DMS153 treated with DMSO at 0.1 percent for 48 hours (cell line): ENCODE results near the gene ERLIN1.

Experiments
- DNase-seq: peaks from one replicate; lab custom pipeline; 2025; ENCODE audit not compliant: unreplicated experiment; lab: John Stamatoyannopoulos, UW

Gene ERLIN1

GRCh38 chr10:100173035-100173434, 12.8 kb downstream of the ERLIN1 start:
- no peak for DNase-seq

GRCh38 chr10:100172349-100172748, 13.5 kb downstream of the ERLIN1 start:
- DNase-seq: no peak

- DNase-seq: no peak
Observed at GRCh38 chr10:100168313-100168643, 17.6 kb downstream of the ERLIN1 start.

- no peak for DNase-seq
Observed at GRCh38 chr10:100167553-100168312, 18.1 kb downstream of the ERLIN1 start.

GRCh38 chr10:100163704-100164621, 21.9 kb downstream of the ERLIN1 start:
- no peak for DNase-seq

- no peak for DNase-seq
Observed at GRCh38 chr10:100162696-100163095, 23.1 kb downstream of the ERLIN1 start.

- no peak for DNase-seq
Observed at GRCh38 chr10:100158044-100158805, 27.6 kb downstream of the ERLIN1 start.

GRCh38 chr10:100157156-100157555, 28.7 kb downstream of the ERLIN1 start:
- no peak for DNase-seq

GRCh38 chr10:100155936-100156335, 29.9 kb downstream of the ERLIN1 start:
- DNase-seq: no peak

GRCh38 chr10:100154666-100155065, 31.2 kb downstream of the ERLIN1 start:
- no peak for DNase-seq

- DNase-seq: no peak
Observed at GRCh38 chr10:100153239-100153825, 32.5 kb downstream of the ERLIN1 start.

- DNase-seq: no peak
Observed at GRCh38 chr10:100151723-100152300, 34.0 kb downstream of the ERLIN1 start.

- no peak for DNase-seq
Observed at GRCh38 chr10:100148353-100149211, 37.2 kb downstream of the ERLIN1 start.

GRCh38 chr10:100146875-100147650, 38.8 kb downstream of the ERLIN1 start:
- no peak for DNase-seq

- DNase-seq: no peak
Observed at GRCh38 chr10:100146398-100146797, 39.4 kb downstream of the ERLIN1 start.

GRCh38 chr10:100143756-100144155, 42.1 kb downstream of the ERLIN1 start:
- no peak for DNase-seq

GRCh38 chr10:100141446-100142087, 44.3 kb downstream of the ERLIN1 start:
- DNase-seq: no peak

- DNase-seq: no peak
Observed at GRCh38 chr10:100140070-100140469, 45.8 kb downstream of the ERLIN1 start.
